ENCODE data around the gene IRF2BP1. TPM values are rescaled to one million over a fixed set of nuclear protein-coding genes. Genes with fewer than 3 reads are reported as not detected.
A peak's percentile ranks its signal among the peaks of the same experiment; 100 is the strongest.

Gene IRF2BP1, protein sequence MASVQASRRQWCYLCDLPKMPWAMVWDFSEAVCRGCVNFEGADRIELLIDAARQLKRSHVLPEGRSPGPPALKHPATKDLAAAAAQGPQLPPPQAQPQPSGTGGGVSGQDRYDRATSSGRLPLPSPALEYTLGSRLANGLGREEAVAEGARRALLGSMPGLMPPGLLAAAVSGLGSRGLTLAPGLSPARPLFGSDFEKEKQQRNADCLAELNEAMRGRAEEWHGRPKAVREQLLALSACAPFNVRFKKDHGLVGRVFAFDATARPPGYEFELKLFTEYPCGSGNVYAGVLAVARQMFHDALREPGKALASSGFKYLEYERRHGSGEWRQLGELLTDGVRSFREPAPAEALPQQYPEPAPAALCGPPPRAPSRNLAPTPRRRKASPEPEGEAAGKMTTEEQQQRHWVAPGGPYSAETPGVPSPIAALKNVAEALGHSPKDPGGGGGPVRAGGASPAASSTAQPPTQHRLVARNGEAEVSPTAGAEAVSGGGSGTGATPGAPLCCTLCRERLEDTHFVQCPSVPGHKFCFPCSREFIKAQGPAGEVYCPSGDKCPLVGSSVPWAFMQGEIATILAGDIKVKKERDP
- total RNA-seq: 36.7 TPM

DNA sequence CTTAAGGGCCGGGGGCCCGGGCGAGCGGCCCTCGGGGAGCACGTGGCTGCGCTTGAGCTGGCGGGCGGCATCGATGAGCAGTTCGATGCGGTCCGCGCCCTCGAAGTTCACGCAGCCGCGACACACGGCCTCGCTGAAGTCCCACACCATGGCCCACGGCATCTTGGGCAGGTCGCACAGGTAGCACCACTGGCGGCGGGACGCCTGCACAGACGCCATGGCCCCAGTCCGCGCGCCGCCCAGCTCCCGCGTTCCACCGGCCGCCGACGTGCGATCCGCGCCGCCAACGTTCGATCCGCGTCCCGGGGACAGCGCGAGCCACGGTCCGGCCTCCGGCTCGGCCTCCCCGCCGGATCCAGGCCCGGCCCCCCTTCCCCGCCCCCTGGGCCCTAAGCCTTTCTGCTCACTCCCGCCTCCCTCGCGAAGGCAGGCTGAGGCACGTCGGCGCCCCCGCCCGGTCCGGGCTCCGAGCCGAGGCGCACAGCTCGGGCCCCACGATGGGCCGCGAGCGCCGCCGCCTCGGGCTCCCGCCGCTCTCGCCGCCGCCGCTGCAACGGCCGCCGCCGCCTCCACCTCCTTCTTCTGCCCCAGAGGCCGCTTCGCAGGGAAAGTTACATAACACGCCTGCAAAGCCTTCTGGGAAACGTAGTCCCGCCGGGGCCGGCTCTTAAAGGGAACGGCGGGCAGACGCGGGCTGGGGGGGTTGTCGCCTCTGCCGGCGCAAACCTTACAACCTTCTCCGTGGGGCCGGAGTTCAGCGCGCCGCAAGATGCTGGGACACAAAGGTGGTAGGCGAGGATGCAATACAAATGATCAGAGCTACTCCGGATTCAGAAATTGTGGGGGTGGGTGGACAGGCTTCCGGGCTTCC is at the start of gene IRF2BP1:
Gene IRF2BP1, minus strand, starts transcription at position 586 of the 871 bp plus-strand sequence. Its CDS starts 367 bp downstream, at position 219.
- FAIRE-seq (no peak), DNase-seq (ENCODE audit: low spot score in 2 of 2) (peak; percentile 93 to 97)

DNA sequence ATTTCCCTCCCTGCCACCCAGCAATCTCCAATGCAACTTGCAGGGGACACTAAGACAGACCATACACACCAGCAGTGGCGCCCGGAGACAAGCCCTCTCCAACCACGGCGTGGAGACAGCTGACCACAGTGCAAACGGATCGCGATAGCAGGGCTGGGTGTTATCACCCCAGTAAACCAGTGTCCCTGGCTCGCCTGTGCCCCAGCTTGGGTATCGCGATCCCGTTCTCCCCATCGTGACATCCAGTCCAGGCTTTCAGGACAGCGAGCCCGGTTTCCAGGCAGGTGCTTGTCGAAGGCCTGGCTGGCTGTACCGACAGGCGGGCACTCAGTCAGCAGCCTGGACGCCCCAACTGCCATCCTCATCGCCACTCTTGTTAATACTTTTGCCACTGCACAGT is 49.3 kb upstream of the IRF2BP1 start:
- FAIRE-seq: no peak
- DNase-seq (ENCODE audit: low spot score in 2 of 2): no peak

DNA sequence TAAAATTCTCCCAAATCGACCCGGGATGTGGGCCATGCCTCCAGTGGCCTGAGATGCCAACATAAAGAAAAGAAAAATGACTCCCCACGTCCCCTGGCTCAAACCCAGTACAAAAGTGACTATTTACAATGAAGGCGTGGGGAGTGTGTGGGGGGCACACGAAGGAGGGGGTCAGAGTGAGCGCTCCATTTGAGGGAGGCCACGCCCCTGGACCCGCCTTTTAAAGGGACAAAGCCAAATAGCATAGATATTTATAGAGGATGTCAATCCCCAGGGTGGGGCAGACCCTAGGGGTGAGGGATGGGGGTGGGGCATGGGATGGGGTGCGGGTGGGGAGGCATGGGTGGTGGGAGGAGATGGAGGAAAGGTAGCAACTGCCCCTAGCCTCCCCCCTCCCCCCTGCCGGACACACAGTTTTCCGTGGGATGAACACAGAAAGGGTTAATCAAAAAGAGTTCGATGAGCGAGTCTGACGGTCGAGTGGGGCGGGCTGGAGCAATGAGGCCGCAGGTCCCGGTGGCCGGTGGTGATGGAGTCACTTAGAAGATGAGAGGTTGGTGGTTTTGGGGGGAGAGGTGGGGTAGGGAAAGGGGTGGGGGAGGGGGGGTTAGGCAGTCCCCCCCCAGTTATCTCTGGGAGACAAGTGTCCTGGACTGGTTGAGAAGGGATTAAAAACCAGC is 48.8 kb upstream of the IRF2BP1 start:
- DNase-seq (ENCODE audit: low spot score in 2 of 2) (no peak), FAIRE-seq (no peak)

DNA sequence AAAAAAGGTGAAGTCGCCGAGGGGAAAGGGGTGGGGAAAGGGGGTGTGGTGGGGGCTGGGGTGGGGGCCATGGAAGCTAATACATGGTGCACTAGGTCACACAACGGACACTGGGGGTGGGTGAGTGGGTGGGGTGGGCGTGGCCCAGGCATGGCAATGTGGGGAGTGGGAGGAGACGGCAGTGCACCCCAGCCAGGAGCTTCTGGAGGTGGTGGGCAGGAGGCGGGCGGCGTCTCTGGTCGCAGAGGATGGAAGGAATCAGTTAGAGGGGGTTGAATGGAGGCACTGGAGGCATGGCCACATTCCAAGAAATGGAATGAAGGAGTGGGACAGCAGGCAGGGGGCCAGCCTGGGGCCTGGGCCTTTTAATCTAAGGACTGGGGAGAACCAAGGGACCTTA is 47.8 kb upstream of the IRF2BP1 start:
- FAIRE-seq: no peak
- DNase-seq (ENCODE audit: low spot score in 2 of 2): no peak

DNA sequence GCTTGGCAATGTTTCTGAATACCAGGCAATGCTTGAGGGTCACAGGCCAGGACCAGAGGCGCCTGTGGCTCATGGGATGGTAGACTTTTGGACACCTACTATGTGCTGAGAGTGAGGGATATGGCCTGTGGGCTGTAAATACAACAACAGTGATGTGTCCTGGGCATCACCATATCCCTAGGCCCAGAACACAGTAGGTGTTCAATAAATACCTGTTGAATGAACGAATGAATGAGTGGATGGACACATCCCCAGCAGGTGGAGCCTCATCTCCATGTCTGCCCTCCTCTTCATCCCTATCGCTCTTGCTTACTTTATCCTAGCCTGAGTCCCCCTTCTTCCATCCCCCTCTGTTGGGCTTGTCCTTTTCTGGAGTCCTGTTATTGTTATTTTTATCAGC is 45.1 kb upstream of the IRF2BP1 start:
- FAIRE-seq: no peak
- no peak for DNase-seq (ENCODE audit: low spot score in 2 of 2)

DNA sequence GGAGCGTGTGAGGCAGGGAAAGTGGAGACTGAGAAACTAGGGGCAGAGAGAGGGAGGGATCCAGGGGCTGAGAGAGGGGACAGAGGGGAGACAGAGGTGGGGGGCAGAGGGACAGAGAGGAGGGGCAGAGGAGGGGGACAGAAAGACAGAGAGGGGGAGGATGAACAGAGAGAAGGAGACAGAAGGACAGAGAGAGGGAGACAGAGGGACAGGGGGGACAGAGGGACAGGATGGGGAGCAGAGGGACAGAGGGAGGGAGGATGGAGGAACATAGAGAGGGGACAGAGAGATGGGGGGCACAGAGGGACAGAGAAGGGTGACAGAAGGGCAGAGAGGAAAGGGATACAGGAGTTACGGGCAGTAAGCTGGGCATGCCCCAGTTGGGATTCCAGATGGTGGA is 43.3 kb upstream of the IRF2BP1 start:
- DNase-seq (ENCODE audit: low spot score in 2 of 2) (no peak), FAIRE-seq (no peak)

DNA sequence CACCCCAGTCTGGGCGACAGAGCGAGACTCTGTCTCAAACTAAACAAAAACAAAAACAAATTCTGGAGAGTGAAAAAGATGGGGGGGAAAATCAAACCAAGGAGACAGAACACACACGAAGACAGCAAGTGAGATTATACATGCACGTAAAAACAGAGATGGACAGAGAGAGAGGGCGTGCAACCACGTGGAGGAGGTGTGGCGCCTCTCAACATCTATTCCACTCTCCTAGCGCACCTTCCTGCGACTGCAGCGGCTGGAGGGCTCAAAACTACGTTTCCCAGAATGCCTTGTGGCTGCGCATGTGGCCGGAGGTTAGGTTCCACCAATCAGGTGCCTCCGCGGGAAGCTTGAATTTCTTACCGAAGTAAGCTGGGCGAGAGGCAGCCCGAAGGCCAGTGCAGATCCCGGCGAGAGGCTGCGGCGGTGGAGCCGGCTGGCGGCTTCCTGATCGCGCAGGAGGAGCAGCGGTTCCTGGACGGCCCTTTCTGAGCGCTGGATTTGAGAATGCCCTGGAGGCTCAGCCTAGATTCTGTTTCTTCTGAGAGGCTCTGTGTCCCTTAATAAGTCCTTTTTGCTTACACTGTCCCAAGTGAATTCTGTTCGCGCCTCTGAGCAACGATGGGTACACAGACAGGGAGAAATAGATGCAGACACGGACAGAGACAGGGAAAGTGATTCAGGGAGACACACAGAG is 41.8 kb upstream of the IRF2BP1 start:
- FAIRE-seq: no peak

DNA sequence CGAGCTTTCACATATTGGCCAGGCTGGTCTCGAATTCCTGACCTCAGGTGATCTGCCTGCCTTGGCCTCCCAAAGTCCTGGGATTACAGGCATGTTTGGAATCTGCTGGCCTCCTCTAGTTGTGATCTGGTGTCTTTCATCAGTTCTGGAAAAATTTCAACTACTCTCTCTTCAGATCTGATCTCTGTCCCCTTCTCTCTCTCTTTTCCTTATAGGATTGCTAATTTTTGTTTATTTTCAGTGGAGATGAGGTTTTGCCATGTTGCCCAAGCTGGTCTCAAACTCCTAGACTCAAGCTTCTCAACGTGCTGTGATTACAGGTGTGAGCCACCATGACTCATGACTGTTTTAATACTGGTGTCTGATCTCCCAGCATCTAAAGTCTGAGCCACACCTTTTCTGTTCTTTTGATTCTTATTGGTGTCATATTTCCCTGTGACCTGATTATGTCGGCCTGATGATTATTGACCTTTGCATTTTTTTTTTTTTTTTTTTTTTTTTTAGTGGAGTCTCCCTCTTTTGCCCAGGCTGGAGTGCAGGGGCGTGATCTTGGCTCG is 39.0 kb upstream of the IRF2BP1 start:
- FAIRE-seq (no peak), DNase-seq (ENCODE audit: low spot score in 2 of 2) (no peak)

More for the DNA sequence above, 41.8 kb upstream of the IRF2BP1 start:
- peak; percentile 82 to 96 for DNase-seq (ENCODE audit: low spot score in 2 of 2)

DNA sequence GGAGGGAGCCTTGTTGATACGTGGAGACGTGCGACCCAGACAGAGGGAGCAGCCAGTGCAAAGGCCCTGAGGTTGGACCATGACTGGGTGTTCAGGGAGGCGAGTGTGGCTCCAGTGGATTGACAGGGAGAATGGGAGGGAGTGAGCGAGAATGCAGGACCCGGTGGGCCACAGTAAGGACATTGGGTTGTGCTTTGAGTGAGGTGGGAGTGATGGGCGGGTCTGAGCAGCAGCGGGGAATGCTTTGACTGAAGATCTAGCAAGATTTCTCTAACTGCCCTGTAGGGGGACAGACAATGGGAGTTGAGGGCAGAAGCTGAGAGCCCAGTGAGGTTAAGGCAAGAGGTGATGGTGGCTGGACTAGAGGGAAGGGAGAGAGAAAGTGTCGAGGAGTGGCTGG is 36.3 kb upstream of the IRF2BP1 start:
- FAIRE-seq (no peak), DNase-seq (ENCODE audit: low spot score in 2 of 2) (no peak)

DNA sequence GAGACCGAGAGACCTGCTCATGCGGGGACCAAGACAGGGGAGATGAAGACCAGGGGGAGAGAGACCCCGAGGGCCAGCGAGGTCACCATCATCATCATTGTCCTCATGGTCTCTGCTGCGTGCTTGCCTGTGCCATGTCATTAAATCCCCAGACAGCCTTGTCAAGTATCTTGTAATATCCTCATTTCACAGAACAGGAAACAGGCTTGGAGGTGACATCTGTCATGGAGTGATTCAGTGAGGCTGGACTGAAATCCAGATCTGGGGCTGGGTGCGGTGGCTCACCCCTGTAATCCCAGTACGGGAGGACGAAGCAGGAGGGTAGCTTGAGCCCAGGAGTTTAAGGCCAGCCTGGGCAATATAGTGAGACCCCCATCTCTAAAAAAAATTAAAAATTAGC is 34.5 kb upstream of the IRF2BP1 start:
- FAIRE-seq (no peak), DNase-seq (ENCODE audit: low spot score in 2 of 2) (no peak)

DNA sequence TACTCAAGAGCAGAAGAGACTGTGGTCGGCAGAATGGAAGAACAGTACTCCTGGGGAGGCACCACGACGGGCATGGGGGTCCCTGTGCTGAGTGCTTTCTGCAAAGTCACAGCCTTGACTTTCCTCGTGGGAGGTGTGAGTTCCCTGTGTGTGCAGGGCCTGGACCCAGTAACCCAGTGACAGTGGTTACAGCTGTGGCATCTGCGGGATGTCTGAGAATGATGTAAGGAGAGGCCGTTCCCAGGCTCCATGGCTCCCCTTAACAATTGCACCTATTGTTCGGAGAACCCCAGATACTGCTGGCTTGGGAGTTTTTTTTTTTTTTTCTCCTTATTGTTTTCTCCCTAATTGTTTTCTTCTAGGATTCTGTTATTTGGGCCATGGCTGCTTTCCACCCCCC is 33.7 kb upstream of the IRF2BP1 start:
- no peak for DNase-seq (ENCODE audit: low spot score in 2 of 2)
- no peak for FAIRE-seq

DNA sequence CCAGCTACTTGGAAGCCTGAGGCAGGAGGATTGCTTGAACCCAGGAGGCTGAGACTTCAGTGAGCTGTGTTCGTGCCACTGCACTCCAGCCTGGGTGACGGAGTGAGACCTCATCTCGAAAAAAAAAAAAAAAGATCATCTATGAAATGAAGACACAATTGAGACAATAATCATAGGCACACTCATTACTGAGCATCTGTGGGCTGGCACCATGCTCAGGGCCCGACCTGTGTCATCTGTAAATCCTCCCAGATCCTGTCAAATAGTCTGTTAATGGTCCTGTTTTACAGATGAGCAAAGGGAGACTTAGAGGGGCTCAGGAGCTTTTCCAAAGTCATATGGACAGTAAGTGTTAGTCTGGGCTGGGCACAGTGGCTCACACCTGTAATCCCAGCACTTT is 32.8 kb upstream of the IRF2BP1 start:
- DNase-seq (ENCODE audit: low spot score in 2 of 2): no peak
- no peak for FAIRE-seq

DNA sequence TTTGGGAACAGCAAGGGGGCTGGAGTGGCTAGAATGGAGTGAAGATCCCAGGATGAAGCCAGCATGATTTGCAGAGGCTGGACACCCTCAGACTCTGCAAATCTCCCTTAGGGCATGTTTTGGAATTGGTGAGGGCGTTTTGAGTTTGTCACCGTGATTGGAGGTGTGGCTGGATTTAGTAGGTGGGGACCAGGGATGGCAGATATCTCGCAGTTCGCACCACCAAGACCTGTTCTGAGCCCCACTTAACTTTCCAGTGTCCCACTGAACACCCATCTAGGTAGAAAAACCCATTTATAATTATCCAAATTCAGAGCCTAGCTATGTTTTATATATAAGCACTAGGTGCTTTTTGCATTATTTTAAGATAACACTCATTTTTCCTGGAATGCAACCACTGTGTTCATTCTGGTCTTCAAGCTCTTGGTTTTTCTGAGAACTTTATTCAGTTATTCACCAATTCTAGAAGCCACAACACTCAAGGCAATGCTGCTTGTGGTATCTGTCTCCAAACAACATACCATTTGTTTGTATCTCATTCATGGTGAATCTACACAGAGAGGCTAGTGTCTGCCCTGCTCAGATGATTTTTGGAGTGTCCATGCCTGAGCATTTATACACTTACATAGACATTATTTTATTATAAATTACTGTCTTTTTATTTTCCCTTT is 31.6 kb upstream of the IRF2BP1 start:
- DNase-seq (ENCODE audit: low spot score in 2 of 2) (peak in 1 of 2 donors; percentile 66), FAIRE-seq (peak; percentile 94)

DNA sequence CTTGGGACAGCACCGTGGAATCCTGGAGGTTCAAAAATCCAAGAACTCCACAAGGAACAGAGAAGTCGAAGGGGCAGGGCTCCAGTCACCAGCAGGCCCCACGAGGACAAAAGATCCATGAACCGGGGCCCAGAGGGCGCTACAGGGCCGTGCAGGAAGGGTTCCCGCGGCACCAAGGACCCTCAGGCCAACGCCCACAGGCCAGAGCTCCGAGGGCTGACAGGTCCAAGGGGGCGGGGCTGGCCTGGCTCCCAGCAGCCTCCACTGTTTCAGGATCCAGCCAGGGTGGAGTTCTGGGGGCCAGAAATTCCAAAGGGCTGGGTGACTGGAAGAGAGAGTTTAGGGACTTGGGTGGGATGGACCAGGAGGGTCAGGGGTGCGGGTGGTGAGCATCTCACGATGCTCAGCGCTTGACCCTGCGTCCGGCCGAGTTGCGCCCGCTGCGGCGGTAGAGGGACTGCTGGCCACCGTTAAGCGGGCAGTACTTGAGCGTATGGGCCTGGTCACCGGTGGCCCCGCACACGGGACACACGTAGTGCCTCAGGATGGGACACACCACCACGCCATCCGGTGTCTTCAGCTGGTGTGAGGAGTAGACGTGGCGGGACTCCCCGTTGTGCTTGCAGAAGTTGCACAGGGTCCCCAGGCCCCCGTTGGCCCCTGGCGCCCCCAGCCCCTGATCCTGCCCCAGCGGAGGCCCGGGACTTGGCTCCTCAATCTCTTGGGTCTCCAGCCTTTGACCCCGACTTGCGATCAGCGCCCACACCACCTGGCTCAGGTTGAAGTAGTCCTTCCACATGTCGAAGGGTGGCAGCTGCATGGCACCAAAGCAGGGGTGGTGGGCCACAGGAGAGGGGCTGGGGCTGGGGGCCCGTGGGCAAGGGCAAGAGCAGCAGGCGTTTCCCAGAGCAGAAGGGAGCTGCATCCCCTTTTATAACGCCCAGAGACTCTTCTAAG is 28.2 kb upstream of the IRF2BP1 start, which contains the start of gene NANOS2:
Gene NANOS2, minus strand, starts transcription at position 905 of the 957 bp plus-strand sequence. Its CDS starts 85 bp downstream, at position 820.
- FAIRE-seq (no peak), DNase-seq (ENCODE audit: low spot score in 2 of 2) (peak in 1 of 2 donors; percentile 22)

DNA sequence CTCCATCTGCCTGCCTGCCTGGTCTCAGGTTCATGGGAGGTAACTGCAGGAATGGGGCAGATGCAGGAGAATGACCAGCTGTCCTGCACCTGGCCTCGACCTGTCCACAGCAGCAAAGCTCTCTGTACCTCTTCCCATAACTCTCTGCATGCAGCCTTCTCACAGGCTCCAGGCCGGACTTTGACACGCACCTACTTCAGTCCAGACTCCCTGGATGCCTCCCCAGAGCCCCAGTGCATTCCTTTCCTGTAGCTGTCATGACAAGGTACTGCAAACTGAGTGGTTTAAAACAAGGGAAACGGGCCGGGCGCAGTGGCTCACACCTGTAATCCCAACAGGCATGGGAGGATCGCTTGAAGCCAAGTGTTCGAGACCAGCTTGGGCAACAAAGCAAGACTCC is 25.4 kb upstream of the IRF2BP1 start:
- DNase-seq (ENCODE audit: low spot score in 2 of 2) (no peak), FAIRE-seq (no peak)

DNA sequence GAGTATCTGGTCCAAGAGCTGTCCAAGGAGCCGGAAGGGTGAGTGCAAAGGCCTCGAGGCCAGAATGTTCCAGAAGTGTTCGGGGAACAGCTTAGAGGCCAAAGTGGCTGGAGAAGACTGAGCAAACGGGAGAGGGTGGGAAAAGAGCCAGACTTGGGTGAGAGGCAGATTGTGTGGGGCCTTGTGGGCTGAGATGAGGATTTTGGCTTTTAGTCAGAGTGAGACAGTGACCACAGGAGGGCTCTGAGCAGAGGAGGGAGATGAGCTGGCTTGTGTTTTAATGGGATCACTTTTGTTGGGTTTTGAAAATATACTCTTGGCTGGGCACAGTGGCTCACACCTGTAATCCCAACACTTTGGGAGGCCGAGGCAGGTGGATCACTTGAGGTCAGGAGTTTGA is 23.0 kb upstream of the IRF2BP1 start:
- FAIRE-seq: no peak
- DNase-seq (ENCODE audit: low spot score in 2 of 2): no peak

DNA sequence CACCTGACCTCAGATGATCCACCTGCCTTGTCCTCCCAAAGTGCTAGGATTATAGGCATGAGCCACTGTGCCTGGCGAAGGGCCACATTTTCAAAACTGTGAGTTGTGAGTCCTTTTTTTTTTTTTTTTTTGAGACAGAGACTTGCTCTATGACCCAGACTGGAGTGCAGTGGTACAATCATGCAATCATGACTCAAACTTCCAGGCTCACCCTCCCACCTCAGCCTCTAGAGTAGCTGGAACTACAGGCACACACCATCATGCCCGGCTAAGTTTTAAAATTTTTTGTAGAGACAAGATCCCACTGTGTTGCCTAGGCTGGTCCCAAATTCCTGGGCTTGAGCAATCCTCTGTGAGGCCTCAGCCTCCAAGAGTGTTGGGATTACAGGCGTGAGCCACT is 20.3 kb upstream of the IRF2BP1 start:
- no peak for DNase-seq (ENCODE audit: low spot score in 2 of 2)
- FAIRE-seq: no peak

DNA sequence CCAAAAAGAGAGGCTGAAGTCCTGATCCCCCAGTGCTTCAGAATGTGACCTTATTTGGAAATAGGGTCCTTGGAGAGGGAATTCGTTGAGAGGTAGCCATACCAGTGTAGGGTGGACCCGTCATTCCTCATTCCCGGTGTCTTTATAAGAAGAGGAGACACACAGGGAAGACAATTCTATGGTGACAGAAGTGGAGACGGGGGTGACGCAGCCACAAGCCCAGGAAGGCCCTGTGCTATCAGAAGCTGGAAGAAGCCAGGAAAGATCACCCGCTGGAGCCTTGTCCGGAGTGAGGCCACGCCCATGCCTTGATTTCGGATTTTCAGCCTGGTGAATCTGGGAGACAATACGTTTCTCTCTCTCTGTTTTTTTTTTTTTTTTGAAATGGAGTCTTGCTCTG is 19.1 kb upstream of the IRF2BP1 start:
- DNase-seq (ENCODE audit: low spot score in 2 of 2): no peak
- no peak for FAIRE-seq

All from frontal cortex (tissue), 4 donors.